ENCODE results near the gene SLC39A9. TPM values are rescaled to one million over a fixed set of nuclear protein-coding genes. Genes with fewer than 3 reads are reported as not detected.

SLC39A9 gene, protein sequence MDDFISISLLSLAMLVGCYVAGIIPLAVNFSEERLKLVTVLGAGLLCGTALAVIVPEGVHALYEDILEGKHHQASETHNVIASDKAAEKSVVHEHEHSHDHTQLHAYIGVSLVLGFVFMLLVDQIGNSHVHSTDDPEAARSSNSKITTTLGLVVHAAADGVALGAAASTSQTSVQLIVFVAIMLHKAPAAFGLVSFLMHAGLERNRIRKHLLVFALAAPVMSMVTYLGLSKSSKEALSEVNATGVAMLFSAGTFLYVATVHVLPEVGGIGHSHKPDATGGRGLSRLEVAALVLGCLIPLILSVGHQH
- 10 to 100 TPM; 40.2 to 77.7 (median 68.6) TPM for total RNA-seq

DNA sequence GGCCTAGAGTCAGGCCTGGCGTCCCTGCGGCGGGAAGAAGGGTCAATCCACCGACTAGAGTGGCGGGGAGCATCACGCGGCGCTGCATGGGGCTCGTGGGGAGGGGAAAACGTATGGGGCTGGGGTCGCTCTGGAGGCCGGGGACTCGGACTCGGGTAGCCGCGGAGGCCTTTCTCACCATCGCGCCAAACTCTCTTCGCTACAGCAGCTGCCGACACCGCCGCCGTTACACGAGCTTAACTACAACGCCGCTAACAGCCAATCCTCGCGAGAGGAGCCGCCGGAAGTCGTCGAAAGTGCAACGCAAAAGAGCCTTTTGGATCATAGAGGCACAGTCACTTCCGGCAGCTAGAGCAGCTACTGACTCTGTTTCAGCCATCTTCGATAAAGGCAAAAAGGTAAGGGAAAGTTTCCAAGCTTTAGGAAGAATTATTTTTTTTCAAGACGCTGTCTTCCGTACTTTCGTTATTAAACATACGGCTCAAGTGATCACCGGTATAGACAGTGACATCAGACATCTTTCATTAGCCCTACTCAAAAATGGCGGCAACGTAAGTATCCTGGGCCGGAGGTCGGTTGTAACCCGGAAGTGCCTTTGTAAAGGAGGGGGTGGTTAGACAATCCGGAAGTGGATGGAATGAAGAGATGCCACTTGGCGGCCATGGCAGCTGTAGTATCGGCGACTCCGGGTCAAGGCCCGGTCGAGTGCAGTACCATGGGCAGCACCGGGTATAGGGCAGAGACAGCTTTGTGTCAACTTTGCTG is at the start of gene SLC39A9, which contains the start of gene ERH:
TSS of gene SLC39A9 (plus strand) at position 640 of the 765 bp plus-strand sequence. CDS start 678 bp downstream, outside the sequence.
TSS of gene ERH (minus strand) at position 247 of the 765 bp plus-strand sequence. CDS start at position 181, 66 bp downstream.
- peak in 2 of 4 donors; percentile 45 to 50 for TF ChIP-seq POLR2A (IDR thresholded peaks at IDR 0.05)
- TF ChIP-seq, protein P1, sequence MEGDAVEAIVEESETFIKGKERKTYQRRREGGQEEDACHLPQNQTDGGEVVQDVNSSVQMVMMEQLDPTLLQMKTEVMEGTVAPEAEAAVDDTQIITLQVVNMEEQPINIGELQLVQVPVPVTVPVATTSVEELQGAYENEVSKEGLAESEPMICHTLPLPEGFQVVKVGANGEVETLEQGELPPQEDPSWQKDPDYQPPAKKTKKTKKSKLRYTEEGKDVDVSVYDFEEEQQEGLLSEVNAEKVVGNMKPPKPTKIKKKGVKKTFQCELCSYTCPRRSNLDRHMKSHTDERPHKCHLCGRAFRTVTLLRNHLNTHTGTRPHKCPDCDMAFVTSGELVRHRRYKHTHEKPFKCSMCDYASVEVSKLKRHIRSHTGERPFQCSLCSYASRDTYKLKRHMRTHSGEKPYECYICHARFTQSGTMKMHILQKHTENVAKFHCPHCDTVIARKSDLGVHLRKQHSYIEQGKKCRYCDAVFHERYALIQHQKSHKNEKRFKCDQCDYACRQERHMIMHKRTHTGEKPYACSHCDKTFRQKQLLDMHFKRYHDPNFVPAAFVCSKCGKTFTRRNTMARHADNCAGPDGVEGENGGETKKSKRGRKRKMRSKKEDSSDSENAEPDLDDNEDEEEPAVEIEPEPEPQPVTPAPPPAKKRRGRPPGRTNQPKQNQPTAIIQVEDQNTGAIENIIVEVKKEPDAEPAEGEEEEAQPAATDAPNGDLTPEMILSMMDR (IDR thresholded peaks at IDR 0.05), result peak in 1 of 6 experiments; percentile 6
- Histone ChIP-seq H3K4me1 (peaks cover 28 to 74% (median 31%) of the 10 kb centered on the region in 3 donors), H3K4me3 (peak within 1 kb of the TSS; percentile 67 to 95 (median 82)), H3K27ac (peak within 1 kb of the TSS; percentile 83 to 95 (median 92)), H3K27me3 (no peaks in the 10 kb centered on the region), H3K36me3 (peaks cover 0 to 31% (median 8%) of the 10 kb centered on the region in 3 donors), H3K9me3 (no peaks in the 10 kb centered on the region)
- peak; percentile 75 for DNase-seq
- intact Hi-C loops (cut with DNase I), result no loop called here
- 0 to 1% methylated on average over 23 to 35 of the region's 53 CpGs for WGBS, 2 donors

DNA sequence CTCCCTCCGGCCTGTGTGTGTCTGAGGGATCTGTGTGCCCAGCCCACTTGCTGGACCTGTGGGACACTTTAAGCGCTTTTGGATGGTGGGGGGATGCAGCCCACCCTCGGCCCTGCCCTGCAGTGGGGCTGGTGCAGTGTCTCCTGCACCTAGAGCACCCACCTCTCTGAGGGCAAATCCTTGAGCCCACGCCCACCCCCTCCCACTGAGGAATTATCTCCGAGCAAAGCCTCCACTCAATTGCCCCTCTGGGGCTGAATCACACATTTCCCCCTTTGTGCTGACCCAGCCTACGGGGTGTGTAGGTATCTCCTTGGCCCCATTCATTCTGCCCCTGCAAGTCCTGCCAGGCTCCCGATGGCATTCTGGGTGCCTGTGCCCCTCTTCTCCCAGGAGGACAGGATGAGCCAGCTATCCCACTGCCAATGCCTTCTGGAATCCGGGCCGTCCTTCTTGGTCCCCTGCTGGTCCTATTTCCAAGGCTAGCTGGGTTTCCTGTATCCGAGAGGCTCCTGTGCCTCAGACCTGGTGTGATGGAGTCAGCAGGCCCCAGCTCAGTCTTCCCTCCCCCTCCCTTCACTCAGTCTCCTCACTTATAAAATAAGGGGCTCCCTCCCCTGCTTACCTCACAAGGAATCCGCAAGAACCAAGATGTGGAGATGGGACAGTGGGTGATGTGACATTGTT is 49.3 kb upstream of the SLC39A9 start:
- peaks cover 0 to 7% (median 0%) of the 10 kb centered on the region in 4 donors for H3K27me3 ChIP-seq
- H3K4me3 ChIP-seq, result no peak overlapping the region
- H3K27ac ChIP-seq, result no peak overlapping the region
- no peak for TF ChIP-seq POLR2A (IDR thresholded peaks at IDR 0.05)
- TF ChIP-seq, protein P1 (IDR thresholded peaks at IDR 0.05), result no peak
- intact Hi-C loops (cut with DNase I), result no loop called here
- no peaks in the 10 kb centered on the region for H3K36me3 ChIP-seq
- H3K4me1 ChIP-seq, result peaks cover 0 to 10% (median 6%) of the 10 kb centered on the region in 3 donors
- DNase-seq, result no peak
- 84 to 95% methylated on average over 4 to 6 of the region's 11 CpGs for WGBS, 2 donors
- no peaks in the 10 kb centered on the region for H3K9me3 ChIP-seq

DNA sequence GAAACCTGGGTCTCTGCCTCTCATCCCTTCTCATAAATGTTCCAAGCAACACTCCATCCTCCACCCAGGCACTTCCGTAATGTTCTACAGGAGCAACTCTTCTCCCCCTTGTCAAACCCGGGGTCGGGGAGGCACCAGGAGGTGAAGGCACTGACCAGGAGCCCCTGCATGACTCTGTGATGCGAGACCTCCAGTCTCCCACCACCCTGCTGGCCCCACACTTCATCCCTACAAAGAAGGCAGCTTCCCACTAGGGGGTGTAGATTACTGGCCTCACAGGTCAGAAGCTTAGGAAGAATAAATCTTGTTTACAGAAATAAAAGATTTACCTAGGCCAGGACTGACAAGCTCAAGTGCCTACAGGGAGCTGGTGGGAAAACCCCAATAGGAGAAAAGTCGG is 47.6 kb upstream of the SLC39A9 start:
- Histone ChIP-seq H3K36me3 (no peaks in the 10 kb centered on the region), H3K4me3 (no peak overlapping the region), H3K9me3 (no peaks in the 10 kb centered on the region), H3K27ac (no peak overlapping the region), H3K4me1 (peaks cover 8 to 27% (median 22%) of the 10 kb centered on the region in 3 donors), H3K27me3 (peaks cover 0 to 7% (median 0%) of the 10 kb centered on the region in 4 donors)
- no peak for DNase-seq
- 66 to 77% methylated on average over 5 of the region's 5 CpGs for WGBS, 2 donors
- TF ChIP-seq, protein P1 (IDR thresholded peaks at IDR 0.05), result no peak
- TF ChIP-seq POLR2A (IDR thresholded peaks at IDR 0.05), result no peak
- intact Hi-C loops (cut with DNase I), result no loop called here

DNA sequence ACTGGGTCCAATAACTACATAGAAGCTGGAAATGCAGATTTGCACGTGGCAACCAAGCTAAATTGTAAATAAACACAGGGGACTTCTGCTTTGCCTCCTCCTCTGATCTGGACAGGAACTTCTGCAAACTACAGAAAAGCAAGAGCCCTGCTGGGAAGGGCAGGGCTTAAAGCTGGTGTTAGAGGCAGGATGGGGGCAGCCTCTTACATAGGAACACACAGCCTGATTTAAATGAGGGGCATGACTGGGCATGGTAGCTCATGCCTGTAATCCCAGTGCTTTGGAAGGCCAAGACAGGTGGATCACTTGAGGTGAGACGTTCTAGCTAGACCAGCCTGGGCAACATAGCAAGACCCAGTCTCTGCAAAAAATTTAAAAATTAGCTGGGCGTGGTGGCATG is 47.1 kb upstream of the SLC39A9 start:
- peaks cover 8 to 31% (median 25%) of the 10 kb centered on the region in 3 donors for H3K4me1 ChIP-seq
- no peaks in the 10 kb centered on the region for H3K9me3 ChIP-seq
- H3K36me3 ChIP-seq, result no peaks in the 10 kb centered on the region
- TF ChIP-seq, protein P1 (IDR thresholded peaks at IDR 0.05), result no peak
- no peak for TF ChIP-seq POLR2A (IDR thresholded peaks at IDR 0.05)
- 38 to 44% methylated on average over 3 of the region's 3 CpGs for WGBS, 2 donors
- H3K27me3 ChIP-seq, result peaks cover 0 to 7% (median 0%) of the 10 kb centered on the region in 4 donors
- H3K4me3 ChIP-seq, result no peak overlapping the region
- intact Hi-C loops (cut with DNase I), result no loop called here
- no peak overlapping the region for H3K27ac ChIP-seq
- DNase-seq, result no peak

All from esophagus squamous epithelium (tissue), 5 donors.